GM23338 (cell line): ENCODE data around the gene GAD1. TPM values are rescaled to one million over a fixed set of nuclear protein-coding genes. Genes with fewer than 3 reads are reported as not detected.

Source experiments
- ATAC-seq: fragments of 200-7000 bp; cut with Tn5 transposase; 3 replicates; pipeline ENCODE4 v1.9.1; 2020
- DNase-seq: peaks from one replicate; pipeline ENCODE4 v3.0.0-alpha.2; 2015; ENCODE audit warnings: low spot score
- H2AFZ ChIP-seq: fragments of 200-600 bp; sonication (generic); 2 replicates; pipeline ENCODE4 v1.8.0; 2016; ENCODE audit warnings: antibody characterized with exemption, mild to moderate bottlenecking, moderate library complexity
- H3F3A ChIP-seq: fragments of 200-600 bp; sonication (generic); replicated peaks from 2 replicates; pipeline ENCODE4 v1.8.0; 2017; ENCODE audit warnings: antibody characterized with exemption, mixed run types, low read depth
- H3K27ac ChIP-seq: fragments of 200-600 bp; sonication (generic); 2 replicates; pipeline ENCODE4 v1.6.1; 2016; ENCODE audit warnings: low read depth
- H3K27me3 ChIP-seq: fragments of 200-600 bp; sonication (generic); 2 replicates; pipeline ENCODE4 v1.8.0; 2016; ENCODE audit warnings: mild to moderate bottlenecking, mixed run types, moderate library complexity; ENCODE audit not compliant: insufficient read depth
- H3K36me3 ChIP-seq: fragments of 200-600 bp; sonication (generic); 2 replicates; pipeline ENCODE4 v1.8.0; 2016; ENCODE audit warnings: mild to moderate bottlenecking; ENCODE audit not compliant: insufficient read depth
- H3K4me1 ChIP-seq: fragments of 200-600 bp; sonication (generic); 2 replicates; pipeline ENCODE4 v1.8.0; 2016; ENCODE audit warnings: mild to moderate bottlenecking, moderate library complexity; ENCODE audit not compliant: insufficient read depth
- H3K4me2 ChIP-seq: fragments of 200-600 bp; sonication (generic); 2 replicates; pipeline ENCODE4 v1.7.1; 2017; ENCODE audit warnings: mixed run types
- H3K4me3 ChIP-seq: fragments of 200-600 bp; sonication (generic); 2 replicates; pipeline ENCODE4 v1.6.1; 2016; ENCODE audit warnings: mixed run types
- H3K79me2 ChIP-seq: fragments of 200-600 bp; sonication (generic); replicated peaks from 2 replicates; pipeline ENCODE4 v1.8.0; 2017; ENCODE audit warnings: mild to moderate bottlenecking; ENCODE audit not compliant: insufficient read depth
- H3K9me2 ChIP-seq: fragments of 200-600 bp; sonication (generic); 2 replicates; pipeline ENCODE4 v1.8.0; 2017; ENCODE audit not compliant: insufficient read depth
- H4K20me1 ChIP-seq: fragments of 200-600 bp; sonication (generic); replicated peaks from 2 replicates; pipeline ENCODE4 v1.8.0; 2017; ENCODE audit warnings: mild to moderate bottlenecking; ENCODE audit not compliant: insufficient read depth
- H3K27ac Mint-ChIP-seq: 2 replicates; pipeline ENCODE4 v1.8.0; 2020; ENCODE audit warnings: inconsistent platforms, mild to moderate bottlenecking, moderate library complexity, mixed read lengths
- H3K27me3 Mint-ChIP-seq: 3 replicates; pipeline ENCODE4 v1.8.0; 2022; ENCODE audit warnings: low read depth, mild to moderate bottlenecking, moderate library complexity, mixed read lengths, inconsistent platforms; ENCODE audit not compliant: insufficient read depth, poor library complexity
- H3K36me3 Mint-ChIP-seq: 3 replicates; pipeline ENCODE4 v1.8.0; 2021; ENCODE audit warnings: low read depth, mild to moderate bottlenecking, inconsistent platforms, moderate library complexity, mixed read lengths
- H3K4me1 Mint-ChIP-seq: 3 replicates; pipeline ENCODE4 v1.8.0; 2020; ENCODE audit warnings: mild to moderate bottlenecking, inconsistent platforms, mixed read lengths
- H3K4me3 Mint-ChIP-seq: 3 replicates; pipeline ENCODE4 v1.8.0; 2021; ENCODE audit warnings: moderate library complexity, mild to moderate bottlenecking, inconsistent platforms, mixed read lengths
- H3K9me3 Mint-ChIP-seq: 3 replicates; pipeline ENCODE4 v1.8.0; 2020; ENCODE audit warnings: moderate library complexity, mild to moderate bottlenecking, inconsistent platforms, mixed read lengths
- CREB1 ChIP-seq: fragments of 250-450 bp; sonication (Bioruptor Pico); IDR thresholded peaks from 2 replicates; pipeline ENCODE4 v1.5.0; 2020; ENCODE audit warnings: low read depth, mild to moderate bottlenecking, moderate library complexity
- CTCF ChIP-seq, 2 experiments: fragments of 200-600 bp in 1 of 2; sonication (generic) in 1 of 2; conservative IDR thresholded peaks; 2 replicates each; pipeline versions ENCODE4 v1.5.1 to v1.6.1; 2016 to 2017; ENCODE audit warnings: antibody characterized with exemption in 2 of 2, low read depth in 2 of 2, mild to moderate bottlenecking in 2 of 2, moderate library complexity in 1 of 2
- EZH2 ChIP-seq: fragments of 200-600 bp; sonication (generic); IDR thresholded peaks from one replicate; pipeline ENCODE4 v1.8.0; 2017; ENCODE audit warnings: antibody characterized with exemption, mild to moderate bottlenecking, low read depth; ENCODE audit not compliant: unreplicated experiment
- STAT1 ChIP-seq: IDR thresholded peaks from one replicate; pipeline ENCODE4 v1.6.1; 2016; ENCODE audit warnings: antibody characterized with exemption; ENCODE audit not compliant: unreplicated experiment
- ZNF462 ChIP-seq: fragments of 250-450 bp; sonication (Bioruptor Pico); IDR thresholded peaks from 2 replicates; pipeline ENCODE4 v1.5.0; 2020; ENCODE audit warnings: mild to moderate bottlenecking, moderate library complexity
- polyA plus RNA-seq: library from polyadenylated mRNA; unstranded; fragments of >200 nt; fragmentation: Nextera tagmentation; extraction: Ambion mirVana; gene quantifications from 2 replicates; pipeline ENCODE4 v1.2.1, GENCODE V29; 2016
- total RNA-seq: library from RNA; depleted of rRNA; stranded (reverse); fragments of >200 nt; shearing (Covaris generic); gene quantifications from 2 replicates; pipeline ENCODE4 v1.2.3, GENCODE V29; 2014

The GAD1 gene
- total and polyA plus RNA-seq, 2 experiments from 2014 or later, result 0.17 to 0.34 TPM

GRCh38 chr2:170823898-170824215, 7.2 kb downstream of the GAD1 start:
- Mint-ChIP-seq H3K9me3 (no peaks in the 10 kb centered on the region; the same call in 1 of the 3 replicates), H3K27ac (no peak overlapping the region), H3K27me3 (peaks cover 86% of the 10 kb centered on the region), H3K4me1 (peaks cover 38% of the 10 kb centered on the region), H3K36me3 (no peaks in the 10 kb centered on the region; the same call in 2 of the 3 replicates), H3K4me3 (peak overlapping the region; percentile 77)
- peak overlapping the region; percentile 85; the same call in 1 of the 2 replicates for H2AFZ ChIP-seq
- peaks cover 21% of the 10 kb centered on the region for H3F3A ChIP-seq
- ATAC-seq (peak; percentile 9), DNase-seq (peak; percentile 80)
- peaks cover 9% of the 10 kb centered on the region; the same call in 1 of the 2 replicates for H4K20me1 ChIP-seq
- no peak for TF ChIP-seq STAT1
- peak; percentile 14 for TF ChIP-seq EZH2
- TF ChIP-seq CREB1 (CRISPR knock-in tag), result peak; percentile 30; the same call in 1 of the 2 replicates
- no peak for TF ChIP-seq CTCF (conservative IDR thresholded peaks at IDR 0.05; ENCODE audit: low read depth in 2 of 2)
- TF ChIP-seq ZNF462 (CRISPR knock-in tag), result no peak
- peak overlapping the region; percentile 63 for H3K4me3 ChIP-seq
- H3K4me2 ChIP-seq, result peak overlapping the region; percentile 97
- H3K36me3 ChIP-seq, result no peaks in the 10 kb centered on the region
- H3K79me2 ChIP-seq, result no peaks in the 10 kb centered on the region
- H3K27ac ChIP-seq, result no peak overlapping the region
- no peaks in the 10 kb centered on the region for H3K9me2 ChIP-seq
- peaks cover 90% of the 10 kb centered on the region for H3K27me3 ChIP-seq
- H3K4me1 ChIP-seq, result peaks cover 46% of the 10 kb centered on the region
